GM12878 (cell line): Measurements from ENCODE around the gene C16orf86. TPM values are rescaled to one million over a fixed set of nuclear protein-coding genes. Genes with fewer than 3 reads are reported as not detected.

ENCODE experiments used
- ATAC-seq: fragments of 200-7000 bp; cut with Tn5 transposase; 3 replicates; pipeline ENCODE4 v1.9.1; 2020; ENCODE audit warnings: mild to moderate bottlenecking, moderate library complexity
- BruUV-seq: library from RNA; stranded (reverse); fragments of 400-500 nt; replicated peaks from 2 replicates; lab custom pipeline; 2021; lab: Mats Ljungman, UMichigan
- CTCF ChIA-PET: fragments of 300-600 bp; sonication (Branson Sonifier 250); formaldehyde crosslinking; extraction: SDS; loops from one replicate; lab custom pipeline; 2021; ENCODE audit warnings: inconsistent platforms; lab: Yijun Ruan, JAX
- POLR2A ChIA-PET: fragments of 350-600 bp; formaldehyde crosslinking; extraction: SDS; loops from one replicate; lab custom pipeline; 2021; ENCODE audit warnings: inconsistent platforms; lab: Charles Lee
- RAD21 ChIA-PET: fragments of 300-600 bp; sonication (Branson Sonifier 250); formaldehyde crosslinking; loops from one replicate; lab custom pipeline; 2023; ENCODE audit warnings: antibody characterized with exemption; ENCODE audit not compliant: unreplicated experiment; lab: Charles Lee
- SMC1A ChIA-PET: fragments of 300-600 bp; sonication (Branson Sonifier 250); formaldehyde crosslinking; loops from one replicate; lab custom pipeline; 2023; ENCODE audit not compliant: unreplicated experiment, uncharacterized antibody; lab: Charles Lee
- DNase-seq: peaks from one replicate; pipeline ENCODE4 v3.0.0-alpha.2; 2011; ENCODE audit warnings: low read depth, low spot score
- FAIRE-seq: peaks from 3 replicates; lab custom pipeline; 2011; peaks lifted over from hg19 to GRCh38; lab: Jason Lieb, UNC
- H2AFZ ChIP-seq: 2 replicates; pipeline ENCODE4 v1.6.0; 2011; ENCODE audit warnings: low read depth, low read length, control low read depth; ENCODE audit not compliant: control insufficient read depth
- H3K27ac ChIP-seq: 2 replicates; pipeline ENCODE4 v1.5.1; 2011; ENCODE audit warnings: control low read depth; ENCODE audit not compliant: control insufficient read depth, insufficient read depth
- H3K27me3 ChIP-seq, 2 experiments: replicated peaks in 1 of 2; 2 replicates each; pipeline versions ENCODE4 v1.6.0 to v1.6.1; 2011; ENCODE audit warnings: low read length in 1 of 2; ENCODE audit not compliant: control insufficient read depth in 2 of 2, insufficient read depth in 2 of 2
- H3K36me3 ChIP-seq, 2 experiments: 2 replicates each; pipeline ENCODE4 v1.5.1; 2011; ENCODE audit warnings: low read length in 1 of 2; ENCODE audit not compliant: control insufficient read depth in 2 of 2, insufficient read depth in 2 of 2
- H3K4me1 ChIP-seq: 2 replicates; pipeline ENCODE4 v1.6.1; 2011; ENCODE audit warnings: mild to moderate bottlenecking, low read length, moderate library complexity, mixed read lengths; ENCODE audit not compliant: control insufficient read depth, insufficient read depth
- H3K4me2 ChIP-seq: 2 replicates; pipeline ENCODE4 v1.6.0; 2011; ENCODE audit warnings: control low read depth; ENCODE audit not compliant: control insufficient read depth, insufficient read depth
- H3K4me3 ChIP-seq: fragments of 200-600 bp; sonication (generic); 2 replicates; pipeline ENCODE4 v1.5.1; 2016
- H3K79me2 ChIP-seq: 2 replicates; pipeline ENCODE4 v1.6.0; 2011; ENCODE audit warnings: low read length; ENCODE audit not compliant: control insufficient read depth, insufficient read depth
- H3K9ac ChIP-seq: 2 replicates; pipeline ENCODE4 v1.8.0; 2011; ENCODE audit warnings: low read length, control low read depth, mixed read lengths; ENCODE audit not compliant: control insufficient read depth, insufficient read depth
- H3K9me3 ChIP-seq: replicated peaks from 3 replicates; pipeline ENCODE4 v1.5.1; 2011; ENCODE audit warnings: mild to moderate bottlenecking, low read length; ENCODE audit not compliant: control insufficient read depth, insufficient read depth
- H4K20me1 ChIP-seq: 2 replicates; pipeline ENCODE4 v1.6.0; 2011; ENCODE audit not compliant: control insufficient read depth, insufficient read depth
- E2F4 ChIP-seq: IDR thresholded peaks from 2 replicates; pipeline ENCODE4 v1.6.1; 2012; ENCODE audit warnings: low read depth, low read length, improper control_type of control experiment
- NBN ChIP-seq: fragments of 450-650 bp; IDR thresholded peaks from 2 replicates; pipeline ENCODE4 v1.6.1; 2016
- PML ChIP-seq: IDR thresholded peaks from 2 replicates; pipeline ENCODE4 v1.6.1; 2012; ENCODE audit warnings: low read length, inconsistent platforms
- ZNF622 ChIP-seq: fragments of 450-650 bp; IDR thresholded peaks from 2 replicates; pipeline ENCODE4 v1.6.1; 2017; ENCODE audit warnings: mild to moderate bottlenecking, inconsistent platforms
- WGBS: methylation state at CpG from one replicate; pipeline ENCODE4 v1.1.6; 2016; ENCODE audit warnings: low lambda C conversion rate; ENCODE audit not compliant: insufficient replicate concordance, insufficient coverage; ENCODE audit errors: missing lambda C conversion rate; 5-methylcytosine and 5-hydroxymethylcytosine counted together
- in situ Hi-C: fragments of 300-500 bp; cut with MboI; formaldehyde crosslinking; loops from 9 replicates; pipeline ENCODE4 v1.14.3; 2018; ENCODE audit warnings: mixed read lengths
- intact Hi-C: fragments of 100-400 bp; cut with micrococcal nuclease; formaldehyde crosslinking; loops from one replicate; pipeline ENCODE4 v1.14.2; 2022; ENCODE audit not compliant: unreplicated experiment
- polyA plus RNA-seq, 11 experiments: library from polyadenylated mRNA; depleted of rRNA in 4 of 11; unstranded in 6 of 11; stranded (reverse) in 5 of 11; fragments of >200 nt; fragmentation: Nextera tagmentation in 4 of 11; fragmentation: Illumina TruSeq in 1 of 11; extraction: Ambion mirVana in 4 of 11; extraction: Trizol in 1 of 11; gene quantifications; 1 replicate in 1 of 11; 2 replicates in 10 of 11; pipeline versions ENCODE4 v1.2.1 to v1.2.3, GENCODE V29; 2011 to 2016; ENCODE audit warnings: inconsistent platforms in 2 of 11, missing spikeins in 2 of 11, low read depth in 1 of 11
- total RNA-seq, 4 experiments: library from RNA; depleted of rRNA in 3 of 4; stranded (reverse); fragments of >200 nt in 3 of 4; fragmentation: Illumina TruSeq in 1 of 4; extraction: Trizol in 1 of 4; gene quantifications; 2 replicates each; pipeline versions ENCODE4 v1.2.1 to v1.2.3, GENCODE V29; 2013 to 2021
- TF ChIP-seq, protein P1 (sequence below): fragments of 450-650 bp; IDR thresholded peaks from 2 replicates; pipeline ENCODE4 v1.6.1; 2014; ENCODE audit warnings: mild to moderate bottlenecking

C16orf86 gene
- total and polyA plus RNA-seq, 10 of the 15 experiments (the other 5 are each of a cell fraction or from before 2014, with no cell fraction given): 0.11 to 3.3 (median 1.6) TPM

DNA sequence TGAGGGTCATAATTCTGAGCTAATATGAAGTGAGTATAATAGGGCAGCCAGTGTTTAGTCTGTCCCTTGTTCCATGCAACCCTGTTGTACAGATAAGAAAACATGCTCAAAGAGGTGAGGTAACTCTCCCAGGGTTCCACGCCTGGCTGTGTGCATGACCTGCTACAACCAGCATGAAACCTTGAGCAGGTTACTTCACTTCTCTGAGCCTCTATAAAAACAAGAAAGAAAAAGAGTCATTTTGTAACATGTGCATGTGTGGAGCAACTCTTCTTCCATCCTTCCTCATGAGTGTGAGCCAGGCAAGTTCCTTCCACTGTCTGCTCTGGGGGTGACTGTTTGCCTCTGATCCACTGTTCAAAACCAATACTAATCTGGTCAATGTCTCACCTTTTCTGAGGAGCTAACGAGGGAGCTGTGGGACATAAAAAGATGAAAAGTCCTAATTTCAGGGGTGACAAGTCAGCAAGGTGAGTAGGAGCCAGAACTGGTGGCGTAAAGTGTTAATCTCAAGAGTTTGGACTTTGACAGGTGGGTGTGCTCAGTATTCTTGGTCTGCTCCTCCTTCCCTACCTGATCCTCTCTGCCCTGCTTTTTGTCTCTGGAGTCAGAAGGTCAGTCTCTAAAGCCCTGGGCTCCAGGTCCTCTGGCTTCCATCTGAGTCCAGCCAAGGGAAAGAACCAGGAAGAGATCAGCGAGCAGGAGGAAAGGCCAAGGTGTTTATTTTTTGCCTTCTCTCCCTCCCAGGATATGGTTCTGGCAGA lies 31.0 kb downstream of the C16orf86 start:
- ATAC-seq (no peak), FAIRE-seq (no peak), DNase-seq (no peak)
- Histone ChIP-seq H3K4me3 (no peak overlapping the region), H3K9ac (no peak overlapping the region), H3K36me3 (peaks cover 0 to 3% of the 10 kb centered on the region in 2 experiments; a peak in 3 of 4 replicates), H3K27me3 (no peaks in the 10 kb centered on the region), H3K9me3 (no peaks in the 10 kb centered on the region; the same call in 2 of the 3 replicates), H3K4me1 (no peaks in the 10 kb centered on the region), H3K4me2 (no peak overlapping the region), H3K79me2 (no peaks in the 10 kb centered on the region), H3K27ac (no peak overlapping the region), H2AFZ (no peak overlapping the region), H4K20me1 (no peaks in the 10 kb centered on the region)
- RAD21 ChIA-PET: no interaction called here
- 99% methylated on average over 4 of the region's 4 CpGs for WGBS
- CTCF ChIA-PET: no interaction called here
- POLR2A ChIA-PET: no interaction called here
- SMC1A ChIA-PET: interaction anchor here (0.5 to 1.6 kb wide), 3 partner anchors 12 to 25 kb away, joined by 3 to 4 read pairs (median 3); no protein-coding TSS in a partner anchor
- TF ChIP-seq ZNF622: no peak
- TF ChIP-seq E2F4: no peak
- TF ChIP-seq NBN: no peak
- TF ChIP-seq, protein P1, sequence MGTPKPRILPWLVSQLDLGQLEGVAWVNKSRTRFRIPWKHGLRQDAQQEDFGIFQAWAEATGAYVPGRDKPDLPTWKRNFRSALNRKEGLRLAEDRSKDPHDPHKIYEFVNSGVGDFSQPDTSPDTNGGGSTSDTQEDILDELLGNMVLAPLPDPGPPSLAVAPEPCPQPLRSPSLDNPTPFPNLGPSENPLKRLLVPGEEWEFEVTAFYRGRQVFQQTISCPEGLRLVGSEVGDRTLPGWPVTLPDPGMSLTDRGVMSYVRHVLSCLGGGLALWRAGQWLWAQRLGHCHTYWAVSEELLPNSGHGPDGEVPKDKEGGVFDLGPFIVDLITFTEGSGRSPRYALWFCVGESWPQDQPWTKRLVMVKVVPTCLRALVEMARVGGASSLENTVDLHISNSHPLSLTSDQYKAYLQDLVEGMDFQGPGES: no peak
- no peak for TF ChIP-seq PML
- BruUV-seq: no TSS peak
- in situ Hi-C loops: no loop called here
- intact Hi-C loops: no loop called here
